Type B pancreatic cell (in vitro differentiated cells): ENCODE results near the gene CFAP77. TPM values are rescaled to one million over a fixed set of nuclear protein-coding genes. Genes with fewer than 3 reads are reported as not detected.

Source experiments
- DNase-seq: peaks from one replicate; pipeline ENCODE4 v3.0.0; 2021; ENCODE audit warnings: mixed read lengths; ENCODE audit not compliant: unreplicated experiment; ENCODE audit errors: extremely low spot score
- H3K27ac Mint-ChIP-seq: 2 replicates; pipeline ENCODE4 v1.8.0; 2021; ENCODE audit warnings: mild to moderate bottlenecking, mixed read lengths
- H3K27me3 Mint-ChIP-seq: 2 replicates; pipeline ENCODE4 v1.8.0; 2021; ENCODE audit warnings: mixed read lengths
- H3K36me3 Mint-ChIP-seq: 2 replicates; pipeline ENCODE4 v1.8.0; 2021; ENCODE audit warnings: mixed read lengths
- H3K4me1 Mint-ChIP-seq: one replicate; pipeline ENCODE4 v1.8.0; 2021; ENCODE audit warnings: mixed read lengths; ENCODE audit not compliant: unreplicated experiment
- H3K4me3 Mint-ChIP-seq: 2 replicates; pipeline ENCODE4 v1.8.0; 2021; ENCODE audit warnings: mild to moderate bottlenecking, mixed read lengths
- H3K9me3 Mint-ChIP-seq: 2 replicates; pipeline ENCODE4 v1.8.0; 2021; ENCODE audit warnings: mixed read lengths
- total RNA-seq: library from RNA; stranded (reverse); gene quantifications from 2 replicates; pipeline ENCODE4 v1.2.1, GENCODE V29; 2021; ENCODE audit warnings: low replicate concordance
- TF ChIP-seq, protein P1 (sequence below): fragments of 200-600 bp; sonication (generic); conservative IDR thresholded peaks from 2 replicates; pipeline ENCODE4 v1.5.0; 2021; ENCODE audit warnings: antibody characterized with exemption, mild to moderate bottlenecking

CFAP77 gene
- total RNA-seq, 1 donor from 2014 or later: 1.5 TPM

DNA sequence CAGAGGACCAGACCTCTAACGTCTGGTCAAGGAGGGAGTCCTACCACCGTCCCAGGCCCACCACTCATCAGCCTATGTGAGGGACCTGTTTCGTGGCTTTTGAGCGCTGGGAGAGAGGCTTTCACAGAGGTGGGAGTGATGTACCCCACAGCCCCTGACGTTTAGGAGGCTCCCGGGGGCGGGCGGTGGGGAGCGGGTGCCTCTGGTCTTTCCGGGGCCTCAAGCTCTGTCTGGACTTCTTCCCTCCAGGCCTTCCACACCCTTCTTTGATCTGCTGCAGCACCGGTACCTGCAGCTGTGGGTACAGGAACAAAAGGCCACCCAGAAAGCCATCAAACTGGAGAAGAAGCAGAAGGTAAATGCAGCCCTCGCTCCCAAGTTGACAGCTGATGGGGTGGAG lies 127.3 kb downstream of the CFAP77 start:
- Mint-ChIP-seq H3K36me3 (no peaks in the 10 kb centered on the region), H3K27me3 (peaks cover 18% of the 10 kb centered on the region), H3K27ac (peak overlapping the region; percentile 16), H3K4me1 (no peaks in the 10 kb centered on the region), H3K9me3 (peaks cover 3% of the 10 kb centered on the region), H3K4me3 (no peak overlapping the region)
- TF ChIP-seq, protein P1, sequence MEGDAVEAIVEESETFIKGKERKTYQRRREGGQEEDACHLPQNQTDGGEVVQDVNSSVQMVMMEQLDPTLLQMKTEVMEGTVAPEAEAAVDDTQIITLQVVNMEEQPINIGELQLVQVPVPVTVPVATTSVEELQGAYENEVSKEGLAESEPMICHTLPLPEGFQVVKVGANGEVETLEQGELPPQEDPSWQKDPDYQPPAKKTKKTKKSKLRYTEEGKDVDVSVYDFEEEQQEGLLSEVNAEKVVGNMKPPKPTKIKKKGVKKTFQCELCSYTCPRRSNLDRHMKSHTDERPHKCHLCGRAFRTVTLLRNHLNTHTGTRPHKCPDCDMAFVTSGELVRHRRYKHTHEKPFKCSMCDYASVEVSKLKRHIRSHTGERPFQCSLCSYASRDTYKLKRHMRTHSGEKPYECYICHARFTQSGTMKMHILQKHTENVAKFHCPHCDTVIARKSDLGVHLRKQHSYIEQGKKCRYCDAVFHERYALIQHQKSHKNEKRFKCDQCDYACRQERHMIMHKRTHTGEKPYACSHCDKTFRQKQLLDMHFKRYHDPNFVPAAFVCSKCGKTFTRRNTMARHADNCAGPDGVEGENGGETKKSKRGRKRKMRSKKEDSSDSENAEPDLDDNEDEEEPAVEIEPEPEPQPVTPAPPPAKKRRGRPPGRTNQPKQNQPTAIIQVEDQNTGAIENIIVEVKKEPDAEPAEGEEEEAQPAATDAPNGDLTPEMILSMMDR: no peak
- no peak for DNase-seq

DNA sequence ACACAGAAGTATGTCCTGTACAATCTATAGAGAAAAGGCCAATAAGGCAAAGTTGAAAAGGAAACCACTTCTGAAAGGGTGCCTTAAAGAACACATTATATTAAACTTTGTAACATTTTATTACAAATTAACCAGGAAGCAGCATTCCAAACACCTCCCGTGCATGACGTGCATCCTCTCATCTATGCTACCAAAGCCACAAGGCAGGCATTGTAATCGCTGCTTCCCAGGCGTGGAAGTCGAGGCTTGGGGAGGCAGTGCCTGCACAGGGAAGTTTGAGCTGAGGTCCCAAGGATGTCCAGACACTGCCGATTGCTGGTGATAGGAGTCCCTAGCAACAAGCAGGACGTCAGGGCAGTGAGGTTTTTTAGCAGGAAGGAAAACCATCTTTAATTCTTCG lies 128.1 kb downstream of the CFAP77 start:
- Mint-ChIP-seq H3K27ac (peak overlapping the region; percentile 16), H3K27me3 (peaks cover 21% of the 10 kb centered on the region), H3K4me1 (no peaks in the 10 kb centered on the region), H3K9me3 (peaks cover 3% of the 10 kb centered on the region), H3K36me3 (no peaks in the 10 kb centered on the region), H3K4me3 (no peak overlapping the region)
- TF ChIP-seq, protein P1: no peak
- DNase-seq: no peak

DNA sequence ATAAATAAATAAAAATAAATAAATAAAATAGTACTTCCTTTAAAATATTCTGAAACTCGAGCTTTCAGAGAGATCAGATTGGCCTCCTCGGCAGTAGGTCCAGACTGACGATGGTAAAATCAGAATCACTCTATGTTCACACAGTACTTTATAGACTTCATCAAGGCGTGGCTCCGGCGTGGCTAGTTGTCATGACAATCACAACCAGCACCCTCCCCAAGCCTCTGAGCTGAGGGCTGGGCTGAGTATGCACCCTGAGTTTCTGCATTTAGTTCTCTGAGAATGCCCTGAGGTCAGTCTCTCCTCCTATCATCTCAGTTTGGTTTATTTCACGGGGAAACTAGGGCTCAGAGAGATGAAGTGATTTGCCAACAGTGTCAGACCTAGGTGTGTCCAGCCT lies 129.1 kb downstream of the CFAP77 start:
- Mint-ChIP-seq H3K4me1 (no peaks in the 10 kb centered on the region), H3K36me3 (no peaks in the 10 kb centered on the region), H3K9me3 (peaks cover 3% of the 10 kb centered on the region), H3K27me3 (peaks cover 28% of the 10 kb centered on the region), H3K4me3 (peak overlapping the region; percentile 54), H3K27ac (peak overlapping the region; percentile 64)
- TF ChIP-seq, protein P1: no peak
- no peak for DNase-seq

DNA sequence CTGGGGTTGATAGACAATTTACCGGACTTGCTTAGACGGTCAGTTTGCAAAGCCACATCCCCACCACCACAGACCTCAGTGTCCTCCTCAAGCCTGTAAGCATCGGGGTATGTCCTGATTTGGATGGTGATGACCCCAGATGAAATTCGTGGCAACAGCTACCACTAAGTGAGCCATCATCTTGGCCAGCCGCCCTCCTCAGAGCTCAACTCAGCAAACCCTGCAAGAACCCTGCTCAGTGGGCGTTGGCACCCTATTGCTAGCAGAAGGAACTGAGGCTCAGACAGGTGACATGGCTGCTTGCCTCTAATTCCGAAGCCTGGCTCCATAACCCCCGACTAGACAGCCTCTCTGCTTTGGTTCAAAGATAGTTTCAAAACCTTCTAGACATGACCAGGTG lies 131.0 kb downstream of the CFAP77 start:
- Mint-ChIP-seq H3K4me1 (peaks cover 4% of the 10 kb centered on the region), H3K9me3 (no peaks in the 10 kb centered on the region)
- TF ChIP-seq, protein P1: no peak

DNA sequence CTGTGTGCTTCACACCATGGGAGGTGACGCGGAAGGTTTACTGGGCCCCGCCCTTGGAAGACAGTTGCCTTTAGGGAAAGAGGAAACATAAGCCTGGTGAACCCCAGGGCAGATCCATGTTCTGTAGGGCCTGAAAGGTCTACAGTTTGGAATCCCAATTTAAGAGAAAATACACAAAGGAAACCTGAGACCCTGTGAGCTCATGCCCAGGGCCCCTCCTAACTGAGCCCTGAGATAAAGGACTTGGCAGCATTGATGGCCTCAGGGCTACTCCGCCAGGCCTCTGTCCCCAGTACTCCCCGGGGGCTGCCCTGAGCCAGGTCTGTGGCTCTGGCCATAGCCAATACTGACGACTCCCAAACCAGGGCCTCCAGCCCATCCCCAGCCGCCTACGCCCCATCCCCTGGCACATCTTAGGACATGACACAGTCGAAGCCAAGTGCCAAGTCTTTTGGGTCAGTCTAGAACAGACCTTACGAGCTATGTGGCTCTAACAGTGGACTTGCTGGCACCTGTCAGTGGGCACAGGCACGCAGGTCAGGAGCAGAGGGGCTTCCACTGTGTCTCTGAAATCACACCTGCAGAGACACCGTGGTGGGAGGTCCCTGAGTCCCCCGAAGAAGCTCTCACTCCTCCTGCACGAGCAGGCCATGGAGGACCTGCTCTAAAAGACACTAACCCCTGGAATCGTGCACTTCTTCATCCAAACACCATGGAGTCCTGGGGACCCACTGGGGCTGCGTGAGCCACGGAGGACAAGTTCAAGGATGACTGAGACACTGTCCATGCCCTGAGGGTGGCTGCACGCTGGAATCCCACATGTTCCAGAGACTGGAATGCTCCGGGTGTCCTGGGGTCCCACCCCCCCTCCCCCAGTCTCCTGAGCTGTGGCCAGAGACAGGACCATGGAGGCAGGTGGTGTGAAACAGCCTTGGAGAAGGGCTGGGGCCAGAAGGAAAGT lies 132.1 kb downstream of the CFAP77 start:
- no peak overlapping the region for H3K27ac Mint-ChIP-seq
- no peaks in the 10 kb centered on the region for H3K36me3 Mint-ChIP-seq
- no peaks in the 10 kb centered on the region for H3K9me3 Mint-ChIP-seq
- TF ChIP-seq, protein P1: no peak
- no peak for DNase-seq
- peaks cover 15% of the 10 kb centered on the region for H3K4me1 Mint-ChIP-seq
- peaks cover 43% of the 10 kb centered on the region for H3K27me3 Mint-ChIP-seq
- H3K4me3 Mint-ChIP-seq: no peak overlapping the region

More for the DNA sequence above, 131.0 kb downstream of the CFAP77 start:
- no peak overlapping the region for H3K4me3 Mint-ChIP-seq
- H3K36me3 Mint-ChIP-seq: no peaks in the 10 kb centered on the region
- no peak overlapping the region for H3K27ac Mint-ChIP-seq
- H3K27me3 Mint-ChIP-seq: peaks cover 44% of the 10 kb centered on the region
- no peak for DNase-seq
